ENCODE results near the gene PRSS38. TPM values are rescaled to one million over a fixed set of nuclear protein-coding genes. Genes with fewer than 3 reads are reported as not detected.

PRSS38 gene
- total RNA-seq, 6 donors from 2014 or later = not detected

DNA sequence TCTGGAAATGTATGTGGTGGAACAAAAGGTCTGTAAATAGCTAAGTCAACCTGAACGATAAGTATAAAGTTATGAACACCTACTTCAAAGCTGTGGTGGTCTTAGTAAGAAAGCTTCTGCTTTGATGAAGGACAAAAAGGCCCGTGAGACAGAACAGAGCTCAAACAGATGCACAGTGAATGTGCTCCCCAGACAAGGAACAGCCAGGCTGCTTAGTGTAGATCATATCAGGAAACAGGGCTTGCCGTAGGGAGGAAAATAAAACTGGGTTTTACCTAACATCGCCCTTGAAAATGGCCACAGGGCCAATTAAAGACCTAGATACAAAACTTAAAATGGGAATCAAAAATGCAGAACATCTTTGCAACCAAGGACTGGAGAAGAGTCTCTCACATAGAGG is 40.2 kb downstream of the PRSS38 start:
- TF ChIP-seq, protein P1, sequence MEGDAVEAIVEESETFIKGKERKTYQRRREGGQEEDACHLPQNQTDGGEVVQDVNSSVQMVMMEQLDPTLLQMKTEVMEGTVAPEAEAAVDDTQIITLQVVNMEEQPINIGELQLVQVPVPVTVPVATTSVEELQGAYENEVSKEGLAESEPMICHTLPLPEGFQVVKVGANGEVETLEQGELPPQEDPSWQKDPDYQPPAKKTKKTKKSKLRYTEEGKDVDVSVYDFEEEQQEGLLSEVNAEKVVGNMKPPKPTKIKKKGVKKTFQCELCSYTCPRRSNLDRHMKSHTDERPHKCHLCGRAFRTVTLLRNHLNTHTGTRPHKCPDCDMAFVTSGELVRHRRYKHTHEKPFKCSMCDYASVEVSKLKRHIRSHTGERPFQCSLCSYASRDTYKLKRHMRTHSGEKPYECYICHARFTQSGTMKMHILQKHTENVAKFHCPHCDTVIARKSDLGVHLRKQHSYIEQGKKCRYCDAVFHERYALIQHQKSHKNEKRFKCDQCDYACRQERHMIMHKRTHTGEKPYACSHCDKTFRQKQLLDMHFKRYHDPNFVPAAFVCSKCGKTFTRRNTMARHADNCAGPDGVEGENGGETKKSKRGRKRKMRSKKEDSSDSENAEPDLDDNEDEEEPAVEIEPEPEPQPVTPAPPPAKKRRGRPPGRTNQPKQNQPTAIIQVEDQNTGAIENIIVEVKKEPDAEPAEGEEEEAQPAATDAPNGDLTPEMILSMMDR (IDR thresholded peaks at IDR 0.05) = no peak
- TF ChIP-seq POLR2A (IDR thresholded peaks at IDR 0.05) = no peak
- TF ChIP-seq POLR2AphosphoS5 (IDR thresholded peaks at IDR 0.05) = no peak
- TF ChIP-seq EP300 (IDR thresholded peaks at IDR 0.05) = no peak
- no peaks in the 10 kb centered on the region for H3K27me3 ChIP-seq
- H3K36me3 ChIP-seq = no peaks in the 10 kb centered on the region
- WGBS, 2 donors = 81 to 83% methylated on average over 4 of the region's 4 CpGs
- no peak overlapping the region for H3K4me3 ChIP-seq
- no peaks in the 10 kb centered on the region for H3K4me1 ChIP-seq
- ATAC-seq (ENCODE audit: low FRiP score in 2 of 2) (no peak), DNase-seq (no peak)
- no peak overlapping the region for H3K27ac ChIP-seq
- no peaks in the 10 kb centered on the region for H3K9me3 ChIP-seq

DNA sequence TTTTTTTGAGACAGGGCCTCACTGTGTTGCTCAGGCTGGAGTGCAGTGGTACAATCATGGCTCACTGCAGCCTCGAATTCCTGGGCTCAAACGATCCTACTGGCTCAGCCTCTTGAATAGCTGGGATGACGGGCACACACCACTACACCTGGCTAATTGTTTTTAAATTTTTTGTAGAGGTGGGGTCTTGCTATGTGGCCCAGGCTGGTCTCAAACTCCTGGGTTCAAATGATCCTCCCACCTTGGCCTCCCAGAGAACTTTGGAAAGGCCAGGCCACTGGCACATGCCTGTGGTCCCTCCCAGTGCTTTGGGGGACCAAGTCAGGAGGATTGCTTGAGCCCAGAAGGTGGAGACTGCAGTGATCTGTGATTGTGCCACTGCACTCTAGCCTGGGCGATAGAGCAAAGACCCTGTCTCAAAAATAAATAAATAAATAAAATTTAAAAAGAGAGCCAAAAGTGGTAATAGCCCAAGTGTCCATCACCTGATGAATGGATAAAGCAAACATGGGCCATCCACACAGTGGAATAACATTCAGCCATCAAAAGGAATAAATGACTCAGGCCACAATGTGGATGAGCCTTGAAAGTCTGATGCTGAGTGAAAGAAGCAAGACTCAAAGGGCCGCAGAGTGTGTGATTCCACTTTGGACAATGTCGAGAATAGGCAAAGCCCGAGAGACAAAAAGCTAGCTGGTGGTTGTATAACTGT is 40.8 kb downstream of the PRSS38 start:
- Histone ChIP-seq H3K4me3 (no peak overlapping the region), H3K4me1 (no peaks in the 10 kb centered on the region), H3K9me3 (no peaks in the 10 kb centered on the region), H3K27ac (no peak overlapping the region), H3K27me3 (no peaks in the 10 kb centered on the region), H3K36me3 (no peaks in the 10 kb centered on the region)
- no peak for ATAC-seq (ENCODE audit: low FRiP score in 2 of 2)
- DNase-seq = no peak
- 83 to 90% methylated on average over 6 to 7 of the region's 7 CpGs for WGBS, 2 donors
- TF ChIP-seq EP300 (IDR thresholded peaks at IDR 0.05) = no peak

DNA sequence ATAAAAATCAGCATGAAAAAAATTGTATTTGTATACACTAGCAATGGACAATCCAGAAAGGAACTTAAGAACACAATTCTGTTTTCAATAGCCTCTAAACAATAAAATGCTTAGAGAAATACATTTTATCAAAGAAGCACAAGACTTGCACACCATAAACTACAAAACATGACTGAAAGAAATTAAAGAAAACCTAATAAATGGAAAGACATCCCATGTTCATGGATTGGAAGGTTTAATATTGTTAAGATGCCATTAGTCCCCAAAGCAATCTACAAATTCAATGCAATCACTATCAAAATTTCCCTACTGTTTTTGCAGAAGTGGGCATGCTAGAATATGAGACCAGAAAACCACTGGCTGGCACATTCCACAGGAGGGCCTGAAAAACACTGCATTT is 49.4 kb downstream of the PRSS38 start:
- Histone ChIP-seq H3K36me3 (no peaks in the 10 kb centered on the region), H3K27ac (no peak overlapping the region), H3K27me3 (no peaks in the 10 kb centered on the region), H3K4me3 (no peak overlapping the region), H3K9me3 (peaks cover 0 to 11% (median 6%) of the 10 kb centered on the region in 4 donors), H3K4me1 (no peaks in the 10 kb centered on the region)
- ATAC-seq (ENCODE audit: low FRiP score in 2 of 2) = no peak
- no peak for TF ChIP-seq POLR2AphosphoS5 (IDR thresholded peaks at IDR 0.05)
- TF ChIP-seq, protein P1 (IDR thresholded peaks at IDR 0.05) = no peak
- TF ChIP-seq POLR2A (IDR thresholded peaks at IDR 0.05) = no peak
- no peak for TF ChIP-seq EP300 (IDR thresholded peaks at IDR 0.05)
- DNase-seq = no peak

DNA sequence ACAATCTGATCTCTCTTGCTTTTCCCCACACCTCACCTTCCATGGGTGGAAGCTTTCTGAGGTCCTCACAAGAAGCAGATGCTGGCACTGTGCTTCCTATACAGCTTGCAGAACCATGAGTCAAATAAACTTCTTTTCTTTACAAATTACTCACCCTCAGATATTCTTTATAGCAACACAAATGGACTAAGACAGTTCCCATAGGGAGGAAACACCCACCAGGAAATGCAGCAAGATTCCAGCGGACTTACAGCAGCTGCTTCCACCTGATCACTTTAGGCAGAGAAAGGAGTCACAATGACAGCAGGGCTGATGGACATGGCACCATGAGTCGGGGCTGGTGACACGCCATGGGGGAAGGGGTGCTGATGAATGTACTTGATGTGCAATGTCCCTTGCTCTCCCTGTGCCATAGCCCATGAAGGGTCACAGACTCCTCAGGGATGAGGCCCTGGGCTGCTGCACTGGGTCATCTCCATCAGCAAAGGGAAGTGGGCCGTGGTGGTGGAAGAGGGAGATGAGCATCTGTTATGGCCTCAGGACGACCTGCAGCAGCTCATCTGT is 53.9 kb downstream of the PRSS38 start:
- no peak for DNase-seq
- Histone ChIP-seq H3K27ac (no peak overlapping the region), H3K36me3 (no peaks in the 10 kb centered on the region)

DNA sequence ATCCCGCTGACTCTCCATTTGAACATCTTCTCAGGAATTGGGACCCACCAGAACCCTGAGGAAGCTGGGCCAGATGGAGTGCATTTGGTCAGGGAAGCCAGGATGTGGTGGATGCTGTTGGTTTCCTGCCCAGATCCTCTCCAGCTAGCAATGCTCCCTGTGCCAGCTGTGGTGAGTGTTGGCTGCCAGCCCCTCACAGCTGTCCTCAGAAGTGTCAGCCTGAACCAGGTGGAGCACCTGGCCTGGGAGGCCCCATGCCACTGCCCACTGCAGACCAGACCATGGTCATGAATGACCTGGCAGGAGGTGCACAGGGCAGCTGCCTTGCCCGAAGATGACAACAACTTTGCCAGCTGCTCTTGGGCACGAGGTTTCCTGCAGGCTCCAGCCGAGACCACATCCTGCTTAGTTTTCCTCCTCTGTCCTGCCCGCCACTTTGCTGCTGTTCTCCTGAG is 54.4 kb downstream of the PRSS38 start:
- TF ChIP-seq POLR2AphosphoS5 (IDR thresholded peaks at IDR 0.05) (no peak), POLR2A (IDR thresholded peaks at IDR 0.05) (no peak), EP300 (IDR thresholded peaks at IDR 0.05) (no peak)
- TF ChIP-seq, protein P1 (IDR thresholded peaks at IDR 0.05) = no peak
- 47 to 55% methylated on average over 5 of the region's 5 CpGs for WGBS, 2 donors
- DNase-seq = peak in 1 of 2 donors; percentile 6

More for the DNA sequence above, 53.9 kb downstream of the PRSS38 start:
- Histone ChIP-seq H3K4me1 (no peaks in the 10 kb centered on the region), H3K9me3 (peaks cover 0 to 10% (median 6%) of the 10 kb centered on the region in 4 donors), H3K4me3 (no peak overlapping the region), H3K27me3 (no peaks in the 10 kb centered on the region)
- ATAC-seq (ENCODE audit: low FRiP score in 2 of 2) = no peak
- no peak for TF ChIP-seq POLR2AphosphoS5 (IDR thresholded peaks at IDR 0.05)
- no peak for TF ChIP-seq EP300 (IDR thresholded peaks at IDR 0.05)
- TF ChIP-seq, protein P1 (IDR thresholded peaks at IDR 0.05) = no peak
- TF ChIP-seq POLR2A (IDR thresholded peaks at IDR 0.05) = no peak
- WGBS, 2 donors = 68 to 69% methylated on average over 5 of the region's 5 CpGs

More for the DNA sequence above, 54.4 kb downstream of the PRSS38 start:
- peak; percentile 10 to 51 for ATAC-seq (ENCODE audit: low FRiP score in 2 of 2)
- H3K4me1 ChIP-seq = no peaks in the 10 kb centered on the region
- H3K9me3 ChIP-seq = peaks cover 0 to 6% (median 4%) of the 10 kb centered on the region in 4 donors
- H3K27me3 ChIP-seq = no peaks in the 10 kb centered on the region
- H3K4me3 ChIP-seq = no peak overlapping the region
- H3K27ac ChIP-seq = no peak overlapping the region
- no peaks in the 10 kb centered on the region for H3K36me3 ChIP-seq
